WTC11 (cell line): ENCODE results near the gene TBC1D24.

Source experiments
- IRF2 ChIP-seq: sonication (generic); formaldehyde crosslinking; IDR thresholded peaks from 2 replicates; pipeline ENCODE4 v1.8.0; 2022; ENCODE audit warnings: low read depth, missing genetic modification reagents, borderline replicate concordance
- ZNF416 ChIP-seq: fragments of 250-450 bp; sonication (Bioruptor Pico); IDR thresholded peaks from 2 replicates; pipeline ENCODE4 v1.9.0; 2021; ENCODE audit warnings: mild to moderate bottlenecking, inconsistent platforms
- TF ChIP-seq, protein P1 (sequence below): sonication (generic); formaldehyde crosslinking; IDR thresholded peaks from 2 replicates; pipeline ENCODE4 v1.8.0; 2023; ENCODE audit warnings: missing genetic modification reagents, mild to moderate bottlenecking, borderline replicate concordance
- TF ChIP-seq, protein P2 (sequence below): fragments of 200-600 bp; IDR thresholded peaks from 2 replicates; pipeline ENCODE4 v1.8.0; 2022; ENCODE audit warnings: antibody characterized with exemption

GRCh38 chr16:2456551-2457153 is 18.3 kb upstream of the TBC1D24 start:
- TF ChIP-seq, protein P1, sequence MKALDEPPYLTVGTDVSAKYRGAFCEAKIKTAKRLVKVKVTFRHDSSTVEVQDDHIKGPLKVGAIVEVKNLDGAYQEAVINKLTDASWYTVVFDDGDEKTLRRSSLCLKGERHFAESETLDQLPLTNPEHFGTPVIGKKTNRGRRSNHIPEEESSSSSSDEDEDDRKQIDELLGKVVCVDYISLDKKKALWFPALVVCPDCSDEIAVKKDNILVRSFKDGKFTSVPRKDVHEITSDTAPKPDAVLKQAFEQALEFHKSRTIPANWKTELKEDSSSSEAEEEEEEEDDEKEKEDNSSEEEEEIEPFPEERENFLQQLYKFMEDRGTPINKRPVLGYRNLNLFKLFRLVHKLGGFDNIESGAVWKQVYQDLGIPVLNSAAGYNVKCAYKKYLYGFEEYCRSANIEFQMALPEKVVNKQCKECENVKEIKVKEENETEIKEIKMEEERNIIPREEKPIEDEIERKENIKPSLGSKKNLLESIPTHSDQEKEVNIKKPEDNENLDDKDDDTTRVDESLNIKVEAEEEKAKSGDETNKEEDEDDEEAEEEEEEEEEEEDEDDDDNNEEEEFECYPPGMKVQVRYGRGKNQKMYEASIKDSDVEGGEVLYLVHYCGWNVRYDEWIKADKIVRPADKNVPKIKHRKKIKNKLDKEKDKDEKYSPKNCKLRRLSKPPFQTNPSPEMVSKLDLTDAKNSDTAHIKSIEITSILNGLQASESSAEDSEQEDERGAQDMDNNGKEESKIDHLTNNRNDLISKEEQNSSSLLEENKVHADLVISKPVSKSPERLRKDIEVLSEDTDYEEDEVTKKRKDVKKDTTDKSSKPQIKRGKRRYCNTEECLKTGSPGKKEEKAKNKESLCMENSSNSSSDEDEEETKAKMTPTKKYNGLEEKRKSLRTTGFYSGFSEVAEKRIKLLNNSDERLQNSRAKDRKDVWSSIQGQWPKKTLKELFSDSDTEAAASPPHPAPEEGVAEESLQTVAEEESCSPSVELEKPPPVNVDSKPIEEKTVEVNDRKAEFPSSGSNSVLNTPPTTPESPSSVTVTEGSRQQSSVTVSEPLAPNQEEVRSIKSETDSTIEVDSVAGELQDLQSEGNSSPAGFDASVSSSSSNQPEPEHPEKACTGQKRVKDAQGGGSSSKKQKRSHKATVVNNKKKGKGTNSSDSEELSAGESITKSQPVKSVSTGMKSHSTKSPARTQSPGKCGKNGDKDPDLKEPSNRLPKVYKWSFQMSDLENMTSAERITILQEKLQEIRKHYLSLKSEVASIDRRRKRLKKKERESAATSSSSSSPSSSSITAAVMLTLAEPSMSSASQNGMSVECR (CRISPR knock-in tag) = no peak
- TF ChIP-seq, protein P2, sequence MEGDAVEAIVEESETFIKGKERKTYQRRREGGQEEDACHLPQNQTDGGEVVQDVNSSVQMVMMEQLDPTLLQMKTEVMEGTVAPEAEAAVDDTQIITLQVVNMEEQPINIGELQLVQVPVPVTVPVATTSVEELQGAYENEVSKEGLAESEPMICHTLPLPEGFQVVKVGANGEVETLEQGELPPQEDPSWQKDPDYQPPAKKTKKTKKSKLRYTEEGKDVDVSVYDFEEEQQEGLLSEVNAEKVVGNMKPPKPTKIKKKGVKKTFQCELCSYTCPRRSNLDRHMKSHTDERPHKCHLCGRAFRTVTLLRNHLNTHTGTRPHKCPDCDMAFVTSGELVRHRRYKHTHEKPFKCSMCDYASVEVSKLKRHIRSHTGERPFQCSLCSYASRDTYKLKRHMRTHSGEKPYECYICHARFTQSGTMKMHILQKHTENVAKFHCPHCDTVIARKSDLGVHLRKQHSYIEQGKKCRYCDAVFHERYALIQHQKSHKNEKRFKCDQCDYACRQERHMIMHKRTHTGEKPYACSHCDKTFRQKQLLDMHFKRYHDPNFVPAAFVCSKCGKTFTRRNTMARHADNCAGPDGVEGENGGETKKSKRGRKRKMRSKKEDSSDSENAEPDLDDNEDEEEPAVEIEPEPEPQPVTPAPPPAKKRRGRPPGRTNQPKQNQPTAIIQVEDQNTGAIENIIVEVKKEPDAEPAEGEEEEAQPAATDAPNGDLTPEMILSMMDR = no peak
- TF ChIP-seq IRF2 (CRISPR knock-in tag) (no peak), ZNF416 (no peak)
